GM19025 (cell line): ENCODE measurements around the gene ZNF497.
"Not testable (repeated sequence)": the region's sequence is repeated elsewhere in the genome, so short reads cannot be mapped to it uniquely, and the experiment has no call there.

Source experiments
- ATAC-seq: cut with Tn5 transposase; IDR thresholded peaks from one replicate; pipeline ENCODE4 v1.9.1; 2021; ENCODE audit warnings: mild to moderate bottlenecking, low read depth, moderate library complexity; ENCODE audit not compliant: unreplicated experiment

The ZNF497 gene

GRCh38 chr19:58319241-58319640 is 43.3 kb downstream of the ZNF497 start:
- no peak for ATAC-seq

- no peak for ATAC-seq
Observed at GRCh38 chr19:58318297-58318696, 44.3 kb downstream of the ZNF497 start.

GRCh38 chr19:58317476-58318072 is 45.0 kb downstream of the ZNF497 start:
- ATAC-seq, result no peak

- no peak for ATAC-seq
Observed at GRCh38 chr19:58315580-58315979, 47.0 kb downstream of the ZNF497 start.

- ATAC-seq, result no peak
Observed at GRCh38 chr19:58311345-58311865, 51.1 kb downstream of the ZNF497 start.

GRCh38 chr19:58310685-58311084 is 51.9 kb downstream of the ZNF497 start:
- ATAC-seq, result not testable (repeated sequence)

- no peak for ATAC-seq
Observed at GRCh38 chr19:58307736-58308135, 54.8 kb downstream of the ZNF497 start.

- ATAC-seq, result no peak
Observed at GRCh38 chr19:58305932-58306323, 56.6 kb downstream of the ZNF497 start.

- peak; percentile 97 for ATAC-seq
Observed at GRCh38 chr19:58305065-58305931, 57.3 kb downstream of the ZNF497 start, which contains the start of gene ERVK3-1. TSS of gene ERVK3-1 (plus strand) at chr19:58305377. CDS start at chr19:58312169, 6,792 bp downstream.

- ATAC-seq, result no peak
Observed at GRCh38 chr19:58304748-58305064, 57.8 kb downstream of the ZNF497 start.
